IPS DF 6.9 (cell line): ENCODE results near the gene ZNF774.
A peak's percentile ranks its signal among the peaks of the same experiment; 100 is the strongest.
"Not testable (repeated sequence)": the region's sequence is repeated elsewhere in the genome, so short reads cannot be mapped to it uniquely, and the experiment has no call there.

Experiments used
- DNase-seq: peaks from one replicate; pipeline ENCODE4 v3.0.0-alpha.2; 2013; ENCODE audit warnings: low read depth, low spot score
- H3K27ac ChIP-seq: one replicate; pipeline ENCODE4 v1.5.1; 2013; ENCODE audit warnings: low read length, control low read depth
- H3K27me3 ChIP-seq: 2 replicates; pipeline ENCODE4 v1.6.1; 2013; ENCODE audit warnings: mild to moderate bottlenecking, low read length; ENCODE audit not compliant: control insufficient read depth, insufficient read depth
- H3K36me3 ChIP-seq: 2 replicates; pipeline ENCODE4 v1.6.1; 2013; ENCODE audit warnings: low read length; ENCODE audit not compliant: control insufficient read depth, insufficient read depth
- H3K4me1 ChIP-seq: 2 replicates; pipeline ENCODE4 v1.6.1; 2013; ENCODE audit warnings: low read length; ENCODE audit not compliant: control insufficient read depth, insufficient read depth
- H3K4me3 ChIP-seq: 2 replicates; pipeline ENCODE4 v1.5.1; 2013; ENCODE audit warnings: mild to moderate bottlenecking, low read length
- H3K9me3 ChIP-seq: 2 replicates; pipeline ENCODE4 v1.6.1; 2013; ENCODE audit warnings: low read length, inconsistent platforms; ENCODE audit not compliant: control insufficient read depth, insufficient read depth
- WGBS: extraction: QIAGEN DNeasy Blood & Tissue Kit; methylation state at CpG from one replicate; pipeline ENCODE4 v1.1.7; 2013; ENCODE audit warnings: mixed read lengths, missing lambda C conversion rate; ENCODE audit not compliant: insufficient read length, insufficient coverage; 5-methylcytosine and 5-hydroxymethylcytosine counted together

ZNF774 gene

GRCh38 chr15:90352107-90352893, at the start of gene ZNF774:
Gene ZNF774, plus strand, starts transcription at chr15:90352284. Its CDS starts 2,377 bp downstream, at chr15:90354661.
- Histone ChIP-seq H3K4me3 (peak within 1 kb of the TSS; percentile 77), H3K27ac (no peak within 1 kb of the TSS), H3K36me3 (no peaks in the 10 kb centered on the region), H3K4me1 (no peaks in the 10 kb centered on the region), H3K9me3 (no peaks in the 10 kb centered on the region), H3K27me3 (no peaks in the 10 kb centered on the region)
- no CpG with 5 or more reads among the region's 53 CpGs for WGBS
- DNase-seq, result peak; percentile 99

- not testable (repeated sequence) for H3K4me1 ChIP-seq, H3K9me3 ChIP-seq, H3K27me3 ChIP-seq, H3K4me3 ChIP-seq, H3K36me3 ChIP-seq, DNase-seq, H3K27ac ChIP-seq
- WGBS, result no CpG with 5 or more reads among the region's 14 CpGs
Measured at GRCh38 chr15:90305355-90305754, 46.7 kb upstream of the ZNF774 start.

- Histone ChIP-seq H3K36me3 (no peaks in the 10 kb centered on the region), H3K27ac (no peak overlapping the region), H3K9me3 (no peaks in the 10 kb centered on the region), H3K4me1 (peaks cover 3% of the 10 kb centered on the region), H3K27me3 (no peaks in the 10 kb centered on the region), H3K4me3 (no peak overlapping the region)
- WGBS, result no CpG with 5 or more reads among the region's 3 CpGs
- no peak for DNase-seq
Measured at GRCh38 chr15:90305932-90306331, 46.2 kb upstream of the ZNF774 start.

GRCh38 chr15:90306560-90306959, 45.5 kb upstream of the ZNF774 start:
- no peak for DNase-seq
- no peaks in the 10 kb centered on the region for H3K4me1 ChIP-seq
- no peak overlapping the region for H3K4me3 ChIP-seq
- H3K9me3 ChIP-seq, result no peaks in the 10 kb centered on the region
- H3K36me3 ChIP-seq, result no peaks in the 10 kb centered on the region
- H3K27ac ChIP-seq, result no peak overlapping the region
- no peaks in the 10 kb centered on the region for H3K27me3 ChIP-seq
- WGBS, result no CpG with 5 or more reads among the region's 6 CpGs

- H3K4me1 ChIP-seq, result no peaks in the 10 kb centered on the region
- no peaks in the 10 kb centered on the region for H3K9me3 ChIP-seq
- no peak for DNase-seq
- H3K27ac ChIP-seq, result no peak overlapping the region
- H3K4me3 ChIP-seq, result no peak overlapping the region
- no peaks in the 10 kb centered on the region for H3K27me3 ChIP-seq
- no CpG with 5 or more reads among the region's 2 CpGs for WGBS
- no peaks in the 10 kb centered on the region for H3K36me3 ChIP-seq
Measured at GRCh38 chr15:90307661-90308060, 44.4 kb upstream of the ZNF774 start.

GRCh38 chr15:90309020-90309419, 43.1 kb upstream of the ZNF774 start:
- Histone ChIP-seq H3K9me3 (no peaks in the 10 kb centered on the region), H3K27me3 (no peaks in the 10 kb centered on the region), H3K4me1 (no peaks in the 10 kb centered on the region), H3K36me3 (no peaks in the 10 kb centered on the region), H3K27ac (no peak overlapping the region), H3K4me3 (no peak overlapping the region)
- WGBS, result no CpG with 5 or more reads among the region's 4 CpGs
- DNase-seq, result no peak

- H3K27me3 ChIP-seq, result no peaks in the 10 kb centered on the region
- WGBS, result no CpG with 5 or more reads among the region's 5 CpGs
- no peak overlapping the region for H3K4me3 ChIP-seq
- H3K4me1 ChIP-seq, result no peaks in the 10 kb centered on the region
- H3K9me3 ChIP-seq, result no peaks in the 10 kb centered on the region
- no peak for DNase-seq
- H3K36me3 ChIP-seq, result no peaks in the 10 kb centered on the region
- no peak overlapping the region for H3K27ac ChIP-seq
Measured at GRCh38 chr15:90315278-90315982, 36.7 kb upstream of the ZNF774 start.

GRCh38 chr15:90316139-90316538, 35.9 kb upstream of the ZNF774 start:
- H3K36me3 ChIP-seq, result no peaks in the 10 kb centered on the region
- no peaks in the 10 kb centered on the region for H3K27me3 ChIP-seq
- DNase-seq, result no peak
- no peaks in the 10 kb centered on the region for H3K4me1 ChIP-seq
- WGBS, result no CpG with 5 or more reads among the region's 4 CpGs
- H3K27ac ChIP-seq, result no peak overlapping the region
- no peaks in the 10 kb centered on the region for H3K9me3 ChIP-seq
- no peak overlapping the region for H3K4me3 ChIP-seq

GRCh38 chr15:90318591-90318990, 33.5 kb upstream of the ZNF774 start:
- WGBS, result no CpG with 5 or more reads among the region's 4 CpGs
- no peaks in the 10 kb centered on the region for H3K27me3 ChIP-seq
- no peaks in the 10 kb centered on the region for H3K36me3 ChIP-seq
- no peaks in the 10 kb centered on the region for H3K4me1 ChIP-seq
- DNase-seq, result no peak
- H3K4me3 ChIP-seq, result no peak overlapping the region
- H3K27ac ChIP-seq, result no peak overlapping the region
- no peaks in the 10 kb centered on the region for H3K9me3 ChIP-seq

- DNase-seq, result peak; percentile 93
- H3K27me3 ChIP-seq, result no peaks in the 10 kb centered on the region
- H3K36me3 ChIP-seq, result no peaks in the 10 kb centered on the region
- H3K4me3 ChIP-seq, result no peak overlapping the region
- H3K4me1 ChIP-seq, result no peaks in the 10 kb centered on the region
- H3K27ac ChIP-seq, result no peak overlapping the region
- no peaks in the 10 kb centered on the region for H3K9me3 ChIP-seq
- no CpG with 5 or more reads among the region's 17 CpGs for WGBS
Measured at GRCh38 chr15:90320062-90320884, 31.8 kb upstream of the ZNF774 start.
